Ramos (cell line): ENCODE measurements around the gene FRZB.

Experiments
- in situ Hi-C: fragments of 300-500 bp; cut with MboI; formaldehyde crosslinking; loops from one replicate; pipeline ENCODE4 v1.14.3; 2022; ENCODE audit warnings: low sequenced_read_pairs; ENCODE audit not compliant: unreplicated experiment

Gene FRZB

DNA sequence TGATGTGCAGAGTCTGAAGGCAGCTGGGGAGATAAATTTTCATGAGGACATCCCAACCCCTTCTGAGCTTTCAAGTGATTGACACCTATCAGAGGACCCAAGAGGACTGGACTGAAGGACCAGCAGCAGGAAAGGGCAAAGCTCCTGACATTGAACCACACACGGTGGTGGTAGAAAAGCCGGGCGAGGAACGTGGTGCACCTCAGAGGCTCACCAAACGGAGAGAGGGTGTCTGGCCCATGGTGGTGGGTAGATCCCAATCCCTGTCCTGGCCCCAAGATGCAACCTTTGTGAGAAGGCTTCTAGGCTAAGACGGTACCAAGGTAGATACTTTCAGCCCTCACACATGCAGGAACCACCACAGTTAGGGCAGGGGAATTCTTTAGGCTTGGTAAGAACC lies 52.1 kb downstream of the FRZB start:
- in situ Hi-C loops: no loop called here

DNA sequence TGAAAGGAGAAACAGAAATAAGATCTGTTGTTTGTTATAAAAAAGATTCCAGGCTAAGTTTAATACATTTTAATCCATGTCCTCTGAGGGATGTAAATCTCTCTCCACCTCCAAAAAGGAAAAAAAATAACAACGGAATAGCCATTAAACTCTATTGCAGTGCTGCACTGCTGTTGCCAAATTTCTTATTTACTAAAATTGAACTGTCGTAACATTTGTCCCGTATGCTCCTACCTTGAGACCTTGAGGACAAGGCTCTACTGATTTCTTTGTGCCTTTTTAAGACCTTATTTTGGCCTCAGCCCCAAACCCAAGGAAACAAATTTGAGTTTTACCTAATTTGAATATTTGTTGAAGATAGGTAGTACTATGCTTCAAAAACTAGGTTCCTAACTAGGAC lies 56.4 kb downstream of the FRZB start:
- in situ Hi-C loops: no loop called here

DNA sequence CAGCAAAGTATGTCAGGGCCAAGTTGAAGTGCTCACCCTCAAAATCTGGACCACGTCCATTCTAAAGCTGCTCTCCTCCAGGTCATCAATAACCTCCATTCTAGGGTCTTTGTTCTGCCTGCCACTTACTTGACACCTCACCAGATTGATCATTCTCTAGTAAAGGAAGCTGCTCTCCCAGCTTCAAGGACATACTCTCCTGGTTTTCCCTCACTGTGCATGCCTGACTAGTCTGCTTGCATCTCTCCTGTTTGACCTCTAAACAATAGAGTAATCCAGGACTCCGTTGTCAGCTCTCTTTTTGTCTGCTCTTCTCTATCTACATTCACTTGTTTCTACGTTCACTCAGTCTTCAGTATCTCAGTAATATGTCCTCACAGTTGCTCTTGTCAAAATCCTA lies 59.1 kb downstream of the FRZB start:
- in situ Hi-C loops: no loop called here

DNA sequence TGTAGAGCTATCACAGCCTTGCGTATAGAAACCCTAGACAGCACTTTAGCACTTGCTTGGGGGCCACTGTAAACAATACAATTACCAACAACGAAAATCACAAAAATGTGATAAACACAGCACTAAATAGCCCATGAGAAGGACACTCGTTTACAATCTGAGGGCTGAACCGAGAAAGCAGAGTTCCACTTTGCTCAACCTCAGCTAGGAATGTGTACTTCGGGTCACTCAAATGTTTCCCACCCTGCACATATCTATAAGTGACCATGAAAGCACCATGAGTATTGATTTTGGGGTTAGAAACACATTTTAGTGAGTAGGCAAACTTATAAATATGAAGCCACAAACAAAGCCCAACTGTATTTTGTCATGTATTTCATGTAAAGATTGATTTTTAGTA lies 62.3 kb downstream of the FRZB start:
- in situ Hi-C loops: no loop called here

DNA sequence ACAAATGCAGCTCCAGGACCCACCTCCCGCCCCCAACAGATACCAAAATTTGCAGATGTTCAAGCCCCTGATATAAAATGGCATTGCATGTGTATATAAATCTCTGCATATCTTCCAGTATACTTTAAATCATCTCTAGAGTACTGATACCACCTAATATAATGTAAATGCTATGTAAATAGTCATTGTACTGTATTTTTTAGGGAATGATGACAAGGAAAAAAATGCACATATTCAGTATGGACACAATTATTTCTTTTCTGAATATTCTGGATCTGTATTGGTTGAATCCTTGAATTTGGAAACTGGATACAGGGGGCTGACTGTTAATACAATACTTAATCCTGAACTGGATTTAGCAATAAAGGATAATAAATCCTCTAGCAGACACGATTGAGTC lies 67.7 kb downstream of the FRZB start:
- in situ Hi-C loops: no loop called here

GRCh38 chr2:182792441-182792840 lies 74.0 kb downstream of the FRZB start:
- in situ Hi-C loops: no loop called here

GRCh38 chr2:182784777-182785176 lies 81.7 kb downstream of the FRZB start:
- in situ Hi-C loops: no loop called here

DNA sequence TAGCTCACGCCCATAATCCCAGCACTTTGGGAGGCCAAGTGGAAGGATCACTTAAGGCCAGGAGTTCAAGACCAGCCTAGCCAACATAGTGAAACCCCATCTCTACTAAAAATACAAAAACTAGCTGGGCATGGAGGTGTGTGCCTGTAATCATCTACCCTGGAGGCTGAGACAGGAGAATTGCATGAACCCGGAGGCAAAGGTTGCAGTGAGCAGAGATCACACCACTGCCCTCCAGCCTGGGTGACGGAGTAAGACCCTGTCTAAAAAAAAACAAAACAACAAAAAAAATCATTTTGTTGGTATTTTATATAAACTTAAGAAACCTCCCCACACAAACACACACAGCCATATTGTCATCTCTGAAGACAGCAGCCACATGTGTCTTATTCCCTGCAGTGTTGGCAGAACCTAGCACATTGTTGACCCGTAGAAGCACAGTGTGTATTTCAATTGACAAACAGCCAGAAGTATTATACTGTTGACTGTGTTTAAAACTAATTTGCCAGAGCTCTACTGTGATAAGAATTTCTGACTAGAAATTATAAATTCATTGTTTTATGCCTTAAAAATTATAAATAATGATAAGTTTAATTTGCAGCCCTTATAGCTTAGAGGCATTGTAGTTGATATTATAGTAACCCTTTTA lies 82.3 kb downstream of the FRZB start:
- in situ Hi-C loops: no loop called here
